Stomach (tissue), 9 donors: ENCODE data around the gene ABLIM2. TPM values are rescaled to one million over a fixed set of nuclear protein-coding genes. Genes with fewer than 3 reads are reported as not detected.

ENCODE experiments used
- DNase-seq, 2 donors: peaks; one replicate each; pipeline versions ENCODE4 v3.0.0 to v3.0.0-alpha.2; 2013 to 2019
- H3K27ac ChIP-seq, 5 donors: fragments of 200-600 bp in 4 of 5; sonication (generic) in 4 of 5; one replicate each; pipeline ENCODE4 v1.5.1; 2013 to 2019; ENCODE audit warnings: mild to moderate bottlenecking in 1 of 5, moderate library complexity in 1 of 5
- H3K27me3 ChIP-seq, 3 donors: fragments of 200-600 bp; sonication (generic); one replicate each; pipeline ENCODE4 v1.5.1; 2017 to 2019; ENCODE audit warnings: mixed run types in 1 of 3
- H3K36me3 ChIP-seq, 4 donors: fragments of 200-600 bp; sonication (generic); 1 replicate in 3 of 4; 2 replicates in 1 of 4; pipeline ENCODE4 v1.5.1; 2016 to 2019
- H3K4me1 ChIP-seq, 4 donors: fragments of 200-600 bp; sonication (generic); one replicate each; pipeline ENCODE4 v1.5.1; 2016 to 2019
- H3K4me3 ChIP-seq, 4 donors: fragments of 200-600 bp; sonication (generic) in 3 of 4; one replicate each; pipeline ENCODE4 v1.5.1; 2016 to 2019; ENCODE audit warnings: mild to moderate bottlenecking in 1 of 4
- H3K9me3 ChIP-seq, 4 donors: fragments of 200-600 bp; sonication (generic); one replicate each; pipeline ENCODE4 v1.5.1; 2016 to 2019
- EP300 ChIP-seq: sonication (generic); formaldehyde crosslinking; IDR thresholded peaks from one replicate; pipeline ENCODE4 v1.6.1; 2017; ENCODE audit warnings: antibody characterized with exemption
- POLR2A ChIP-seq, 4 donors: fragments of 450-650 bp; IDR thresholded peaks; one replicate each; pipeline ENCODE4 v1.6.1; 2016; ENCODE audit warnings: antibody characterized with exemption in 4 of 4, control low read depth in 2 of 4, mild to moderate bottlenecking in 1 of 4, moderate library complexity in 1 of 4
- POLR2AphosphoS5 ChIP-seq, 3 donors: sonication (generic); formaldehyde crosslinking; IDR thresholded peaks; one replicate each; pipeline ENCODE4 v1.6.1; 2016; ENCODE audit warnings: antibody characterized with exemption in 3 of 3
- WGBS, 5 donors: extraction: QIAGEN DNeasy Blood & Tissue Kit in 3 of 5; methylation state at CpG; one replicate each; pipeline versions ENCODE4 v1.1.5 to v1.1.7; 2013 to 2018; 5-methylcytosine and 5-hydroxymethylcytosine counted together
- intact Hi-C: fragments of 100-400 bp; cut with DNase I; formaldehyde crosslinking; loops from one replicate; pipeline ENCODE4 v1.15.1; 2023; ENCODE audit warnings: low total_unique reads
- polyA plus RNA-seq, 3 donors: library from polyadenylated mRNA; stranded (reverse); fragments of 200-250 nt; gene quantifications; one replicate each; pipeline ENCODE4 v1.2.3, GENCODE V29; 2013
- total RNA-seq, 5 donors: library from RNA; depleted of rRNA; stranded (reverse); fragments of >200 nt; gene quantifications; one replicate each; pipeline versions ENCODE4 v1.1.0 to v1.2.3, GENCODE V29; 2014 to 2016
- TF ChIP-seq, protein P1 (sequence below), 7 experiments: fragments of 450-650 bp in 4 of 7; fragments of 200-600 bp in 3 of 7; sonication (generic) in 3 of 7; IDR thresholded peaks; one replicate each; pipeline ENCODE4 v1.5.1; 2016 to 2019; ENCODE audit warnings: antibody characterized with exemption in 7 of 7, control low read depth in 2 of 7, mild to moderate bottlenecking in 1 of 7
- donor health status: healthy with polysubstance abuse.
- donor health status: Bipolar disorder and iron deficiency.
- donor health status: healthy.

The ABLIM2 gene
- total and polyA plus RNA-seq, 8 donors, result 2.3 to 28.0 (median 5.5) TPM

DNA sequence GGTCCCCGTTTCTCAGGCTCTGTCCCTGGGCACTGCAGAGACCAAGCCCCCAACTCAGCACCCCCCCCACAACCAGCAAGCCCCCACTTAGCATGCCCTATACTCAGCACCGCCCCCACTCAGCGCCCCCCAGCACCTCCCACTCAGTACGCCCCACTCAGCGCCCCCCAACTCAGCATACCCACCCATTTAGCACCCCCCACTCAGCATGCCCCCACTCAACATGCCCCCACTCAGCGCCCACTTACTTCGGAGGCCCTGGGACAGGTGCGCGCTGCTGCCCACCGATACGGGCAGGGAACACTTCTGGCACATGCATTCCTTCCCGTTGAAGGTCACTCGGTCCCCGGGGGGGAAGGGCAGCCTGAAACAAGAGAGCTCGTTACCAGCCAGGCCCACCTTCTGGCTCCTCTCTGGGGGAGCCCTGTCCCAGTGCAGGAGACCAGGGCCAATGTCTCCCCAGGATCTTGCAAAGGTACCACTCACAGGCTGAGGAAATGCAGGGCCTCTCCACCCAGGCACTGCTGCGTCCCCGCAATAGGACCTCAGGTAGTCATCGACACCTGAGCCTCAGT, 70.6 kb downstream of the ABLIM2 start:
- no peaks in the 10 kb centered on the region for H3K36me3 ChIP-seq
- intact Hi-C loops, result no loop called here

DNA sequence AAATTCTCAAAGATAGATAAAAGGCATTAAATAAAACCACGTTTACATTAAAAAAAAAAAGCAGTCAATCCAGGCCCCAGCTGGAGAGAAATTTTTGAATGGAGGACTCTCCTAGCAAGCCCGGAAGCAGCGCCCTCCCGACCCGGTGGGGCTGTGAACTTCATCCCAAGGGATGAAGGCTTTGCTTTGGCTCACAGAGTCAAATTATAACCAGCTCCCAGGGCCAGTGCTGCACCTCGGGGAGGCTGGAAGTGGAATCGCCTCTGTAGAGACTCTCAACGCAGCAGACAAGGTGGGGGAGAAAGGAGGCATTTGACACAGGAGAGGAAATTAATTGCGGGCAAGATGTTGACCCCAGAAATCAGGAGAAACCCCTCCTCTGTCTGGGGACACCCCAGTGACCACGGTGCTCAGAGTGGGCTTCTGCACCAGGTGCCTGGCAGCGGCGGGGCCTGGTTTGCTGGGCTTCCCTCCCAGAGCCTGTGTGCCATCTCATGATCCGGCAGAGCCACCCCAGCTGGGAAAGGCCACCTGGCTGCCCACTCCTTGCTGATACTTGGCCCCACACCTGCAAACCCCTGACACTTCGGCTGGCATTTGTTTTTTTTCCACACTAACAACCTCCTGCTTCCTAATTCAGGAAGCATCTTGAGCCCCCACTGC, 71.7 kb downstream of the ABLIM2 start:
- intact Hi-C loops, result no loop called here
- no peak for DNase-seq

More for the DNA sequence above, 70.6 kb downstream of the ABLIM2 start:
- no peak for DNase-seq
- TF ChIP-seq EP300, result no peak
- Histone ChIP-seq H3K27ac (no peak overlapping the region), H3K9me3 (peaks cover 0 to 6% (median 2%) of the 10 kb centered on the region in 4 donors), H3K4me1 (no peaks in the 10 kb centered on the region), H3K4me3 (no peak overlapping the region), H3K27me3 (no peaks in the 10 kb centered on the region)
- WGBS, 5 donors, result 83 to 94% (median 86%) methylated on average over 3 to 18 of the region's 18 CpGs

DNA sequence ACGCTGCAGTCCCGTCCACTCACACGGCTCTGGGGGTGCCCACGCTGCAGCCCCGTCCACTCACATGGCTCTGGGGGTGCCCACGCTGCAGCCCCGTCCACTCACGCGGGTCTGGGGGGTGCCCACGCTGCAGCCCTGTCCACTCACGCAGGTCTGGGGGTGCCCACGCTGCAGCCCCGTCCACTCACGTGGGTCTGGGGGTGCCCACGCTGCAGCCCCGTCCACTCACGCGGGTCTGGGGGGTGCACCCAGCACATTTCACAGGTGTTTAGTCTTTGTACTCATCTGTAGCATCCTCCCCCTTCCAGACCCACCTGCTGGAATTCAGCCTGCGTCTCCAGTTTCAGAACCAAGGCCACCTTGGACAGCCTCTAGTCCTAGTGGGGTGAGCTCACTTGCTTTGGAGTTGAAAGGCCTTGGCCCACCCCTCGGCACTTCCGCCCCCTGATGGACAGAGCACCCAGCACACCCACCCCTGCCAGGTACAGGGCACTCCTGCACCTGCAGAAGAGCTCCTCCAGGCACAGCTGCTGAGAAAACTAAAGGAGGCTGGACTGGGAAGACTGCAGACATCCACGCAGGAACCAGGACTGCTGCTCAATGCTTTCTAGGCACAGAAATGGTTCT, 73.0 kb downstream of the ABLIM2 start:
- Histone ChIP-seq H3K27ac (no peak overlapping the region), H3K9me3 (no peaks in the 10 kb centered on the region), H3K27me3 (no peaks in the 10 kb centered on the region), H3K4me1 (no peaks in the 10 kb centered on the region), H3K36me3 (no peaks in the 10 kb centered on the region), H3K4me3 (no peak overlapping the region)
- WGBS, 5 donors, result 84 to 92% (median 88%) methylated on average over 16 to 22 of the region's 22 CpGs
- TF ChIP-seq POLR2A (IDR thresholded peaks at IDR 0.05) (no peak), EP300 (no peak), POLR2AphosphoS5 (IDR thresholded peaks at IDR 0.05) (no peak)
- TF ChIP-seq, protein P1, sequence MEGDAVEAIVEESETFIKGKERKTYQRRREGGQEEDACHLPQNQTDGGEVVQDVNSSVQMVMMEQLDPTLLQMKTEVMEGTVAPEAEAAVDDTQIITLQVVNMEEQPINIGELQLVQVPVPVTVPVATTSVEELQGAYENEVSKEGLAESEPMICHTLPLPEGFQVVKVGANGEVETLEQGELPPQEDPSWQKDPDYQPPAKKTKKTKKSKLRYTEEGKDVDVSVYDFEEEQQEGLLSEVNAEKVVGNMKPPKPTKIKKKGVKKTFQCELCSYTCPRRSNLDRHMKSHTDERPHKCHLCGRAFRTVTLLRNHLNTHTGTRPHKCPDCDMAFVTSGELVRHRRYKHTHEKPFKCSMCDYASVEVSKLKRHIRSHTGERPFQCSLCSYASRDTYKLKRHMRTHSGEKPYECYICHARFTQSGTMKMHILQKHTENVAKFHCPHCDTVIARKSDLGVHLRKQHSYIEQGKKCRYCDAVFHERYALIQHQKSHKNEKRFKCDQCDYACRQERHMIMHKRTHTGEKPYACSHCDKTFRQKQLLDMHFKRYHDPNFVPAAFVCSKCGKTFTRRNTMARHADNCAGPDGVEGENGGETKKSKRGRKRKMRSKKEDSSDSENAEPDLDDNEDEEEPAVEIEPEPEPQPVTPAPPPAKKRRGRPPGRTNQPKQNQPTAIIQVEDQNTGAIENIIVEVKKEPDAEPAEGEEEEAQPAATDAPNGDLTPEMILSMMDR (IDR thresholded peaks at IDR 0.05), result no peak
- no peak for DNase-seq
- intact Hi-C loops, result no loop called here

More for the DNA sequence above, 71.7 kb downstream of the ABLIM2 start:
- 61 to 66% (median 64%) methylated on average over 12 to 14 of the region's 14 CpGs for WGBS, 5 donors
- Histone ChIP-seq H3K27ac (no peak overlapping the region), H3K27me3 (no peaks in the 10 kb centered on the region), H3K4me1 (no peaks in the 10 kb centered on the region), H3K36me3 (no peaks in the 10 kb centered on the region), H3K4me3 (no peak overlapping the region), H3K9me3 (no peaks in the 10 kb centered on the region)
- no peak for TF ChIP-seq POLR2AphosphoS5 (IDR thresholded peaks at IDR 0.05)
- TF ChIP-seq, protein P1 (IDR thresholded peaks at IDR 0.05), result no peak
- TF ChIP-seq EP300, result no peak
- TF ChIP-seq POLR2A (IDR thresholded peaks at IDR 0.05), result no peak

DNA sequence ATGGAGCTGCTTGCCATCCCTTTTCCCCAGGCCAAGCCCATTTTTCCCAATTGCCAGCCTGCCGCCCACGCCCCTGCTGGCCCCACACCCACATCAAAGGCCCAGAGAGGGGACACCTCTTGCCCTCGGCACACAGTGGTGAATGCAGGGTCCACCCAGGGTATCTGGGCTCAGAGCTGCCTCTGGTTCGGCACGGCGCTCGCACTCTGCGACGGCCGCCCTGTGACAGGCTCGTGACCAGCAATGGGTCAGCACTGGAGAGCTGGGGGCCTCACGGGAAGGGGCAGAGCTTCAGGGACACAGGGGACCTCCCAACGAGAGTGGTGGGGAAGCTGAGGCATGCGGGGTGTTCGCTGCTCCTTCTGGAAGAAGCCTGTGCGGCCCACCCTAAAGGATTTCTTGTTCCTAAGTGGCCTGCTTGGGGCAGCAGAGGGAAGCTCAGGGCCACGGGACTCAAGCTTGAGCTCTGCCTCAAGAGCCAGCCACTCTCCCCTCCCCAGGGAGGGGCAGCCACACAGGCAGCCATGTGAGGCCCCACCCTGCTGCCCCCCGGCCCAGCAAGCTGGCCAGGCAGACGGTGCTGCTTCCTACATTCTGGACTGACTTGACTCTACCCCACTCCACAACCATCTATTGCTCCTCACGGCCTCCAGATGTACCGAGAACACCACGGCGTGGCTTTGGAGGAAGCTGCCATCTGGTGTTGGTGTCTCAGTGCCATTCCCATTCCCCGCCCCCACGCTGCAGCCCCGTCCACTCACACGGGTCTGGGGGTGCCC, 73.7 kb downstream of the ABLIM2 start:
- intact Hi-C loops, result no loop called here
- Histone ChIP-seq H3K9me3 (no peaks in the 10 kb centered on the region), H3K4me3 (no peak overlapping the region), H3K4me1 (no peaks in the 10 kb centered on the region), H3K27me3 (no peaks in the 10 kb centered on the region), H3K27ac (no peak overlapping the region), H3K36me3 (no peaks in the 10 kb centered on the region)
- no peak for DNase-seq
- WGBS, 5 donors, result 85 to 91% (median 89%) methylated on average over 19 to 27 of the region's 27 CpGs
- TF ChIP-seq POLR2AphosphoS5 (IDR thresholded peaks at IDR 0.05) (no peak), EP300 (no peak), POLR2A (IDR thresholded peaks at IDR 0.05) (no peak)
- TF ChIP-seq, protein P1 (IDR thresholded peaks at IDR 0.05), result no peak
